H1 (cell line): Measurements from ENCODE around the gene DTNB. TPM values are rescaled to one million over a fixed set of nuclear protein-coding genes. Genes with fewer than 3 reads are reported as not detected.
A peak's percentile ranks its signal among the peaks of the same experiment; 100 is the strongest.

Source experiments
- CTCF ChIA-PET: fragments of 300-600 bp; sonication (Branson Sonifier 250); formaldehyde crosslinking; loops from one replicate; lab custom pipeline; 2021; ENCODE audit not compliant: partially characterized antibody; lab: Charles Lee
- POLR2A ChIA-PET: fragments of 300-600 bp; sonication (Branson Sonifier 250); formaldehyde crosslinking; loops from one replicate; lab custom pipeline; 2021; ENCODE audit warnings: inconsistent platforms; ENCODE audit not compliant: partially characterized antibody; lab: Charles Lee
- DNase-seq, 2 experiments: peaks; one replicate each; pipeline versions ENCODE4 v3.0.0 to v3.0.0-alpha.2; 2010 to 2022; ENCODE audit warnings: low spot score in 2 of 2, low read depth in 1 of 2, mixed read lengths in 1 of 2
- FAIRE-seq: peaks from 2 replicates; lab custom pipeline; 2011; peaks lifted over from hg19 to GRCh38; lab: Jason Lieb, UNC
- H2AFZ ChIP-seq: 2 replicates; pipeline ENCODE4 v1.8.1; 2012; ENCODE audit warnings: low read length, inconsistent platforms
- H2AK5ac ChIP-seq: 2 replicates; pipeline ENCODE4 v1.6.1; 2013; ENCODE audit warnings: low read depth, low read length
- H2BK120ac ChIP-seq: replicated peaks from 2 replicates; pipeline ENCODE3; 2013; ENCODE audit warnings: low read depth, low read length, inconsistent platforms
- H2BK12ac ChIP-seq: 2 replicates; pipeline ENCODE4 v1.6.1; 2013; ENCODE audit warnings: low read depth, low read length
- H2BK15ac ChIP-seq: 2 replicates; pipeline ENCODE4 v1.6.1; 2013; ENCODE audit warnings: low read length
- H2BK20ac ChIP-seq: 2 replicates; pipeline ENCODE4 v1.6.1; 2013; ENCODE audit warnings: low read length
- H2BK5ac ChIP-seq: 2 replicates; pipeline ENCODE4 v1.6.1; 2013; ENCODE audit warnings: low read depth, low read length
- H3K14ac ChIP-seq: 2 replicates; pipeline ENCODE4 v1.6.1; 2013; ENCODE audit warnings: inconsistent platforms; ENCODE audit not compliant: insufficient read length
- H3K18ac ChIP-seq: 2 replicates; pipeline ENCODE4 v1.6.1; 2013; ENCODE audit warnings: low read length; ENCODE audit errors: extremely low read depth
- H3K23ac ChIP-seq: 2 replicates; pipeline ENCODE4 v1.6.1; 2013; ENCODE audit warnings: inconsistent platforms; ENCODE audit not compliant: insufficient read length
- H3K23me2 ChIP-seq: 2 replicates; pipeline ENCODE4 v1.6.1; 2013; ENCODE audit warnings: low read depth, low read length
- H3K27ac ChIP-seq: 2 replicates; pipeline ENCODE4 v1.6.1; 2011; ENCODE audit warnings: low read depth, low read length, inconsistent platforms
- H3K27me3 ChIP-seq, 4 experiments: replicated peaks in 1 of 4; 1 replicate in 1 of 4; 2 replicates in 3 of 4; pipeline versions ENCODE4 v1.6.1 to v1.8.1; 2011 to 2013; ENCODE audit warnings: low read length in 3 of 4, mild to moderate bottlenecking in 3 of 4, inconsistent platforms in 2 of 4, mixed read lengths in 2 of 4, moderate library complexity in 1 of 4; ENCODE audit not compliant: control insufficient read depth in 3 of 4, insufficient read depth in 3 of 4; ENCODE audit errors: extremely low read depth in 1 of 4
- H3K36me3 ChIP-seq, 4 experiments: 2 replicates each; pipeline versions ENCODE4 v1.6.1 to v1.8.1; 2011 to 2013; ENCODE audit warnings: mild to moderate bottlenecking in 4 of 4, low read length in 3 of 4, moderate library complexity in 2 of 4, control low read depth in 1 of 4, inconsistent platforms in 1 of 4; ENCODE audit not compliant: insufficient read depth in 4 of 4, control insufficient read depth in 2 of 4
- H3K4ac ChIP-seq: replicated peaks from 2 replicates; pipeline ENCODE3; 2013; ENCODE audit warnings: low read length, low read depth, mixed read lengths, inconsistent platforms; ENCODE audit not compliant: insufficient read length
- H3K4me1 ChIP-seq, 4 experiments: replicated peaks in 1 of 4; 1 replicate in 1 of 4; 2 replicates in 3 of 4; pipeline versions ENCODE4 v1.6.1 to v1.8.1; 2011 to 2013; ENCODE audit warnings: low read length in 3 of 4, inconsistent platforms in 2 of 4, mixed read lengths in 1 of 4; ENCODE audit not compliant: insufficient read depth in 4 of 4, control insufficient read depth in 3 of 4
- H3K4me2 ChIP-seq, 2 experiments: 2 replicates each; pipeline versions ENCODE4 v1.6.1 to v1.8.1; 2011 to 2013; ENCODE audit warnings: low read depth in 2 of 2, low read length in 2 of 2, control low read depth in 1 of 2, inconsistent platforms in 1 of 2, mild to moderate bottlenecking in 1 of 2; ENCODE audit not compliant: insufficient read depth in 1 of 2
- H3K4me3 ChIP-seq, 4 experiments: fragments of 200-600, 300-600 bp in 1 of 4; sonication (generic), shearing (Covaris generic), sonication (Bioruptor Twin) in 1 of 4; 2 replicates each; pipeline versions ENCODE4 v1.5.1 to v1.8.1; 2011 to 2016; ENCODE audit warnings: low read length in 4 of 4, low read depth in 3 of 4, control low read depth in 2 of 4, inconsistent platforms in 2 of 4, mild to moderate bottlenecking in 2 of 4, mixed read lengths in 1 of 4, moderate library complexity in 1 of 4; ENCODE audit not compliant: insufficient read depth in 2 of 4; ENCODE audit errors: extremely low read depth in 1 of 4
- H3K56ac ChIP-seq: replicated peaks from 2 replicates; pipeline ENCODE3; 2013; ENCODE audit warnings: low read depth, mild to moderate bottlenecking, mixed read lengths, low read length, inconsistent platforms; ENCODE audit not compliant: insufficient read length
- H3K79me1 ChIP-seq: 2 replicates; pipeline ENCODE4 v1.6.1; 2013; ENCODE audit warnings: low read depth, low read length, control low read depth
- H3K79me2 ChIP-seq, 2 experiments: 2 replicates each; pipeline versions ENCODE4 v1.6.1 to v1.8.1; 2012 to 2013; ENCODE audit warnings: low read length in 2 of 2, mild to moderate bottlenecking in 2 of 2, inconsistent platforms in 1 of 2; ENCODE audit not compliant: insufficient read depth in 2 of 2, control insufficient read depth in 1 of 2
- H3K9ac ChIP-seq, 4 experiments: replicated peaks in 1 of 4; 1 replicate in 1 of 4; 2 replicates in 3 of 4; pipeline versions ENCODE4 v1.6.1 to v1.8.1; 2011 to 2013; ENCODE audit warnings: low read depth in 3 of 4, low read length in 3 of 4, control low read depth in 2 of 4, mild to moderate bottlenecking in 2 of 4, moderate library complexity in 2 of 4, inconsistent platforms in 1 of 4; ENCODE audit errors: extremely low read depth in 1 of 4
- H3K9me3 ChIP-seq, 2 experiments: 2 replicates each; pipeline versions ENCODE4 v1.6.1 to v1.8.1; 2012 to 2013; ENCODE audit warnings: mild to moderate bottlenecking in 2 of 2, moderate library complexity in 2 of 2, control low read depth in 1 of 2, inconsistent platforms in 1 of 2, low read depth in 1 of 2, low read length in 1 of 2, mixed read lengths in 1 of 2; ENCODE audit not compliant: insufficient read depth in 2 of 2
- H4K20me1 ChIP-seq, 2 experiments: replicated peaks in 1 of 2; 2 replicates each; pipeline versions ENCODE3 to v1.8.1; 2011 to 2013; ENCODE audit warnings: inconsistent platforms in 2 of 2, low read length in 2 of 2, mild to moderate bottlenecking in 1 of 2; ENCODE audit not compliant: insufficient read depth in 2 of 2, control insufficient read depth in 1 of 2
- H4K5ac ChIP-seq: 2 replicates; pipeline ENCODE4 v1.6.1; 2013; ENCODE audit warnings: low read length, low read depth, mixed read lengths, inconsistent platforms; ENCODE audit not compliant: insufficient read length
- H4K8ac ChIP-seq: 2 replicates; pipeline ENCODE4 v1.8.0; 2013; ENCODE audit warnings: mild to moderate bottlenecking, moderate library complexity, low read length, inconsistent platforms; ENCODE audit not compliant: insufficient read depth; ENCODE audit errors: extremely low read depth
- H4K91ac ChIP-seq: replicated peaks from 2 replicates; pipeline ENCODE3; 2013; ENCODE audit warnings: low read length, mixed read lengths, inconsistent platforms; ENCODE audit not compliant: insufficient read length
- BRCA1 ChIP-seq: IDR thresholded peaks from 2 replicates; pipeline ENCODE4 v1.6.1; 2012; ENCODE audit warnings: low read depth, low read length, improper control_type of control experiment
- CREB1 ChIP-seq: IDR thresholded peaks from 2 replicates; pipeline ENCODE4 v1.6.1; 2012; ENCODE audit warnings: inconsistent platforms
- CTBP2 ChIP-seq: IDR thresholded peaks from 2 replicates; pipeline ENCODE4 v1.7.0; 2011; ENCODE audit warnings: borderline replicate concordance, mild to moderate bottlenecking, moderate library complexity, mixed read lengths, low read length; ENCODE audit not compliant: insufficient read depth, insufficient read length
- GTF2F1 ChIP-seq: IDR thresholded peaks from 2 replicates; pipeline ENCODE4 v1.6.1; 2012; ENCODE audit warnings: low read depth, low read length, improper control_type of control experiment, borderline replicate concordance
- NRF1 ChIP-seq: IDR thresholded peaks from 2 replicates; pipeline ENCODE4 v1.6.1; 2011; ENCODE audit warnings: mild to moderate bottlenecking, low read depth, low read length, improper control_type of control experiment
- RNF2 ChIP-seq: fragments of 200-900, 300-1000 bp; sonication (generic); IDR thresholded peaks from 2 replicates; pipeline ENCODE4 v1.7.1; 2016; ENCODE audit warnings: borderline replicate concordance, low read depth, mild to moderate bottlenecking, antibody characterized with exemption, low read length; ENCODE audit not compliant: poor library complexity, severe bottlenecking; ENCODE audit errors: missing control alignments
- SRF ChIP-seq: IDR thresholded peaks from 2 replicates; pipeline ENCODE4 v1.6.1; 2011; ENCODE audit warnings: mild to moderate bottlenecking, low read depth, low read length, moderate library complexity
- TAF1 ChIP-seq: IDR thresholded peaks from 2 replicates; pipeline ENCODE4 v1.6.1; 2011; ENCODE audit warnings: mild to moderate bottlenecking, low read depth, low read length
- YY1 ChIP-seq: IDR thresholded peaks from 2 replicates; pipeline ENCODE4 v1.6.1; 2011; ENCODE audit warnings: low read depth, mild to moderate bottlenecking, low read length
- WGBS, 2 experiments: shearing (Covaris generic) in 1 of 2; methylation state at CpG; one replicate each; pipeline versions ENCODE4 v1.1.6 to v1.1.7; 2013 to 2015; ENCODE audit warnings: low lambda C conversion rate in 2 of 2, mixed read lengths in 2 of 2, inconsistent platforms in 1 of 2, low coverage in 1 of 2, missing lambda C conversion rate in 1 of 2; ENCODE audit not compliant: insufficient replicate concordance in 2 of 2, insufficient coverage in 1 of 2, insufficient read length in 1 of 2; ENCODE audit errors: extremely low coverage in 1 of 2, missing lambda C conversion rate in 1 of 2; 5-methylcytosine and 5-hydroxymethylcytosine counted together
- polyA plus RNA-seq, 7 experiments: library from polyadenylated mRNA; depleted of rRNA in 3 of 7; stranded (reverse) in 5 of 7; unstranded in 2 of 7; fragments of >200 nt in 5 of 7; fragments of 200-250 nt in 2 of 7; gene quantifications; 1 replicate in 5 of 7; 2 replicates in 1 of 7; 4 replicates in 1 of 7; pipeline versions ENCODE4 v1.2.1 to v1.2.3, GENCODE V29; 2011 to 2013; ENCODE audit warnings: missing spikeins in 2 of 7, mixed read lengths in 2 of 7
- total RNA-seq: library from RNA; stranded (reverse); fragmentation: NEBNext Ultra II Directional; extraction: Animal tissue kit (Norgen Biotek cat#: 25700); gene quantifications from 2 replicates; pipeline ENCODE4 v1.2.1, GENCODE V29; 2021

Gene DTNB
- total and polyA plus RNA-seq, 2 of the 8 experiments (the other 6 are each of a cell fraction or from before 2014, with no cell fraction given): 39.6 to 49.5 TPM

DNA sequence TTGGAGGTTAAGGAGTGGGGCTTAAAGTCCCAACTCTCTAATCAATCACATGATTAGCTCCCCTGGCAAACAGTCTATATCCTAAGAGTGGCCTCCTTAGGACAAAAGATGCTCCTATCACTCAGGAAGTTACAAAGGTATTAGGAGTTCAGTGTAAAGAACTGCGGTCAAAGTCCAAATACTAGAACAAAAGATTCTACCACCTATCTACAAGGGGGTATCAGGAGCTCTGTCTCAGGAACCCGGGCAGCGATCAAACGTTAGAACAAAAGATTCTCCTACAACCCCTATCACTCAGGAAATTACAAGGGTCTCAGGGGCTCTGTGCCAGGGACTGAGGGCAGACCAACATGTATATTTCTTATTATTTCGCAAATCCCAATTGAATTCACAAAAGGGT lies 58.0 kb downstream of the DTNB start:
- H3K9ac ChIP-seq: no peak overlapping the region
- H3K56ac ChIP-seq: no peak overlapping the region
- no peak overlapping the region for H2BK20ac ChIP-seq
- H3K23ac ChIP-seq: no peak overlapping the region
- DNase-seq (no peak), FAIRE-seq (no peak)
- 73% methylated on average over 5 of the region's 5 CpGs; no CpG with 5 or more reads in 1 of the 2 experiments for WGBS, 2 experiments
- no peaks in the 10 kb centered on the region for H3K27me3 ChIP-seq
- H3K18ac ChIP-seq: no peak overlapping the region; the same call in 1 of the 2 replicates
- H3K23me2 ChIP-seq: no peaks in the 10 kb centered on the region
- no peak overlapping the region for H3K14ac ChIP-seq
- H3K4me3 ChIP-seq: no peak overlapping the region
- H4K8ac ChIP-seq: no peak overlapping the region
- no peak for TF ChIP-seq SRF
- no peak for TF ChIP-seq CREB1
- TF ChIP-seq RNF2: no peak
- TF ChIP-seq TAF1: no peak
- TF ChIP-seq CTBP2: no peak
- TF ChIP-seq YY1: no peak
- TF ChIP-seq GTF2F1: no peak
- no peak for TF ChIP-seq NRF1
- TF ChIP-seq BRCA1: no peak
- no peak overlapping the region for H3K4ac ChIP-seq
- POLR2A ChIA-PET: interaction anchor here (0.9 kb wide), 1 partner anchor 9 kb away, joined by 4 read pairs; no protein-coding TSS in a partner anchor
- no peaks in the 10 kb centered on the region for H4K20me1 ChIP-seq
- no peaks in the 10 kb centered on the region for H3K79me1 ChIP-seq
- H3K27ac ChIP-seq: no peak overlapping the region
- no peak overlapping the region for H2BK120ac ChIP-seq
- no peak overlapping the region for H2BK5ac ChIP-seq
- peaks cover 0 to 10% of the 10 kb centered on the region in 2 experiments; a peak in 3 of 4 replicates for H3K79me2 ChIP-seq
- H2AFZ ChIP-seq: no peak overlapping the region
- no peak overlapping the region for H4K5ac ChIP-seq
- no peaks in the 10 kb centered on the region; a peak in 1 of 8 replicates for H3K36me3 ChIP-seq
- peak overlapping the region in 1 of 2 experiments; percentile 25; a peak in 2 of 4 replicates for H3K4me2 ChIP-seq
- CTCF ChIA-PET: interaction anchor here (0.6 to 1.5 kb wide), 5 partner anchors 8 to 99 kb away, joined by 3 to 7 read pairs (median 3); no protein-coding TSS in a partner anchor
- peaks cover 3 to 10% (median 5%) of the 10 kb centered on the region in 4 experiments; a peak in 4 of 7 replicates for H3K4me1 ChIP-seq
- no peak overlapping the region for H4K91ac ChIP-seq
- no peak overlapping the region for H2BK15ac ChIP-seq
- H2AK5ac ChIP-seq: no peak overlapping the region
- H3K9me3 ChIP-seq: no peaks in the 10 kb centered on the region
- H2BK12ac ChIP-seq: no peak overlapping the region
